Measurements from ENCODE around the gene CUL4A.
"Not testable (repeated sequence)": the region's sequence is repeated elsewhere in the genome, so short reads cannot be mapped to it uniquely, and the experiment has no call there.

CUL4A gene

GRCh38 chr13:113209336-113209758 is at the start of gene CUL4A:
Gene CUL4A (plus strand): TSS chr13:113209613. CDS start chr13:113209628, 15 bp downstream.
- peak; percentile 32 for DNase-seq (ENCODE audit: low read depth)

DNA sequence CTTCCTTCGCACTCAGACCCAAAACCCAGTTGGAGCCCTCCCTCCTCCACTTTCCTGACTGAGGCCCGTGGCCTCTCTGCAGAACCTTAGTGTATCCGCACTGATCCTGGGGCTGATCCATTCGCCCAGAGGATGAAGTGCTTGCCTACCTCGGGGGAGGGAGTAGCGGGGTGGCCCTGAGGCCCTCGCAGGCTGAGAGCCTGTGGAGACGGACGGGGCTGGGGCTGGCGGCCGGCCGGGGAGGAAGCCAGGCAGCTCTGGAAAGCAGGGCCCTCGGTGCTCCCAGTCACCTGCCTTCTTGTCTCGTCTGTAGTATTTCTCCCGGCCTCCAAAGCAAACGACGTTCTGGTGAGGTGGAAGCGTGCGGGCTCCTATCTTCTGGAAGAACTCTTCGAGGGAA is 49.7 kb upstream of the CUL4A start:
- DNase-seq (ENCODE audit: low read depth) = no peak

DNA sequence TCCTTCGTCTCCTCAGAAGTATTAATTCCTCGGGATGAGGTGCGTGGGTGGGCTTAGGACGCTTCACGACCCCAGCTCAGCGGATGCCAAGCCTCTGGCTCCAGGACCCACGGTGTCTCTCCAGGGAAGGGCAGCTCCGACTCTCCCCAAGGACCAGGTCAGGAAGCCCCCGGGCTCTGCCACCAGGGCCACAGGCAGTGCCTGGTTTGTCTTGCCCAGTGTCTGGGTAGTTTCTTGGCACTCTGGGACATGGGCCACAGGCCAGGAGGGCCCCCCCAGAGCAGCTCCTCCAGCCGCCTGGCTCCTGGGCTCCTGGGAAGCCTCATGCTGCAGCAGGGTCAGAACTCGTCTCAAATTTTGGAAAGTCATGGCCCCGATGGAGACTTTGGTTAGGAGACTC is 48.4 kb upstream of the CUL4A start:
- no peak for DNase-seq (ENCODE audit: low read depth)

DNA sequence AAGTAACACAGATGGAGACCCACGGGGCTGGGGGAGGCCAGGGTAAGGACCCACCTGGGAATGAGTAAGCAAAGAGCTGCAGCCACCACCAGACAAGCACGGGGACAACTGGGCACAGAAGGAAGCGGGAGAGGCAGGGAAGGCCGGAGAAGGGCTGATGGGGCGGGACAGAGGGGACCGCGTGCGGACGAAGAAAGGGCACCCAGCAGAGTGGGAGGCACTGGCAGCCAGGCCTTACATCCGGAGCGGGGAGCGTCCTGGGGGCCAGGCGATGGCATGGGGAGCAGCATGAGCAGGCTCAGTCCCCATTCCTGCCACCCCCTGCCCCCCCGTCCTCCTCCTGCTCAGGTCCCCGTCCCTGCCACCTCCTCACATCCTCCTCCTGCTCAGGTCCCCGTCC is 48.0 kb upstream of the CUL4A start:
- no peak for DNase-seq (ENCODE audit: low read depth)

GRCh38 chr13:113161975-113162374 is 47.4 kb upstream of the CUL4A start:
- not testable (repeated sequence) for DNase-seq (ENCODE audit: low read depth)

- no peak for DNase-seq (ENCODE audit: low read depth)
Measured at GRCh38 chr13:113162783-113163685, 46.4 kb upstream of the CUL4A start.

DNA sequence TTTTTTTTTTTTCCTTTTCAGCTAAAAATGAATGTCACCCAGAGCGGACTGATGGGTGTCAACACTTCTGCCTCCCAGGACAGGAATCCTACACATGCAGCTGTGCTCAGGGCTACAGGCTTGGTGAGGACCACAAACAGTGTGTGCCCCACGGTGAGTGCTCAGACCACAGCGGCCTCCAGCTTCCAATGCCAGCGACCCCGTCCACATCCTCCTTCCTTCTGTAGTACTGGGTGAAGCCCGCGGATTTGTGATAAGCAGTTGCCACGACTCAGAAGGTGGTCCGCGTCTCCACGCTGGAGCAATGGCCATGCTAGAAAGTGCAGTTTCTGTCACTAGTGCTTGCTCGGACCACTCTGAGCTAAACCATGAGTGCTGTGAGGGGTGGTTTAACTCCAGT is 44.9 kb upstream of the CUL4A start:
- DNase-seq (ENCODE audit: low read depth) = peak; percentile 51

GRCh38 chr13:113166266-113166665 is 43.1 kb upstream of the CUL4A start:
- no peak for DNase-seq (ENCODE audit: low read depth)

DNA sequence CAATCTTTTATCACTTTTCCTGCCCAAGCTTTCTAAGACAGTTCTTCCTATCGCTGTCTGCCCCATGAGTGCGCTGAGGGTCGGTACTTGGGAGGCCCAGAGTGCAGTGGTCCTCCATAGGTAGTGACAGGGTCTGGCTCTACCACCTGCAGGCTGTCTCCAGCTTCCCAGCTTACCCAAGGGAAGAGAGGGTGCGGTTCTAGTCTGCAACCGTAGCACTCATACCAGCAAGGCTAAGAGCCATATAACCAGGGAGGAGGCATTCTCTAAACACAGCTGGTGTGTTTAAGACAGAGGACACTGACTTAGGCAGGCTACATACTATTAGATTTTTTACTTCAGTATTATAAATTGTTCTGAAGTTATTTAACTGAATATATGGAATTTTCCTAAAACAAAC is 42.7 kb upstream of the CUL4A start:
- DNase-seq (ENCODE audit: low read depth) = no peak

DNA sequence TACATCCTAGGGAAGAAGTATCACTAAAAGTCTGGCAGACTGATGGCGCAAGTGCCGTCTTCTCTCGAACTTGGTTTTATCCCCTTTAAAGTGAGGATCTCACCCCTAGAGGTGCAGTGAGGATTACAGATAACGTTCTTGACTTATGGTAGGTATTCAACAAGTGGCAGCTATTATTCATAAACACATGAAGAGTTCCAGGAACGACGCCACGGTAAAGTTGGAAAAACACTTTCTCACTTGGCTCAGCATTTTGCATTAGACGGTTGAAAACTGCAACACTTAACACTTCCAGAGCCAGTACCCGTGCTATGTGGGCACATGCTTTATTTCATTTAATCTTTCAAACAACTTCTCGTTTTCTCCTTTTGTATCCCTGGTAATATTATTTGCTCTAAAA is 42.3 kb upstream of the CUL4A start:
- DNase-seq (ENCODE audit: low read depth) = no peak

DNA sequence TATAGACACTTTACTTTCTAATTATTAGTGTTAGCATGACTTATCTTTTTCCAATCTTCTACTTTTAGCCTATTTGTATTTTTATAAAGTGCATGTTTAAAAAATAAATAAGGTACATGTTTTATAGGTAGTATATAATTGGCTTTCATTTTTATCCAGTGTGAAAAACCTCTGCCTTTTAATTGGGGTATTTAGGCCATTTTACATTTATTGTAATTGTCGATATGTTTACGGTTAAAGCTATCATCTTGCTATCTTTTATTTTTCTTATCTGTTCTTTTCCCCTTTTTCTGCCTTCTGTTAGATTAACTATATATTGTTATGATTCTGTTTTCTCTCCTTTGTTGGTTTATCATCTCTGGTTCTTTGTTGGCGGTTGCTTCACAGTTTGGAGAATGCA is 41.8 kb upstream of the CUL4A start:
- no peak for DNase-seq (ENCODE audit: low read depth)

GRCh38 chr13:113168211-113168610 is 41.2 kb upstream of the CUL4A start:
- no peak for DNase-seq (ENCODE audit: low read depth)

GRCh38 chr13:113169277-113170272 is 39.8 kb upstream of the CUL4A start:
- DNase-seq (ENCODE audit: low read depth) = no peak

DNA sequence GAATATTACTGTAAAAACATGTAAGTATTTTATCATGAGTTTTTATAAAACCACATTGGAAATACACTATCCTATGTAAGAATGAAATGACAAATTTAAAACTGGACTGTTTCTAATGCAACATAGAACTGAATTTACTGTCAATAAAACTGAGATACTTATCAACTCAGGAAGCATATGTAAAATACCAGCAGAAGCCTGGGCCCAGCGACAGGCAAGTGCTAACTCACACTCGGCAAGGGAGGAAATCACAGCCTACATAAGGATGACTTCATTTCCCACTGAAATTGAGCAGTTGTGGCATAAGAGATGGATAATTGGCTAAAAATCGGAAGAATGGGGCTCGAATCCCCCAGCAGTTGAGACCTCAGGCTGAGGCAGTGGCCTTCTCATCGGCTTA is 38.9 kb upstream of the CUL4A start:
- no peak for DNase-seq (ENCODE audit: low read depth)

GRCh38 chr13:113171250-113172125 is 37.9 kb upstream of the CUL4A start:
- no peak for DNase-seq (ENCODE audit: low read depth)

DNA sequence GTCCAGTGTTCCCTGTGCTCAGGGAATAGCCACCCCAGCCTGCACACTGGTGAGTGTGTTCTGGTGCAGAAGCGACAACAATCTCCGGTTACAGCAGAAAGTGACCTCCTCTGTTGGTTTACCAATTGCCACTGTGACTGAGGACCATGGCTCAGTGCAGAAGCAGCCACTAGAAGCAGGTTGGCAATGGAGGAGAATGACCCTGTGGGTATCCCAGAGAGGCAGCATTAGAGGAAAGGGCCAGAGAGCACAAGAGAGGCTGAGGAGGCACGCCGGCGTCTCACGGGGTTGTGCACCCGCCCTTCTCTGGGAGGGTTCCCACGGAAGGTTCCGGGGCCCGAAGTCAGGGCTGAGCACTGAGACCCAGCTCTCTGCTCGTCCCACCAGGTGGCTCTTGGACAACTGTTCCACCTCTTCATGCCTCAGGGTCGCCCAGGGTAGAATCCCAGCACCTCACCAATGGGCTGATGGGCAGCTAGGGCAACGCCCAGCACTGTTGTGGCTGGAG is 36.9 kb upstream of the CUL4A start:
- no peak for DNase-seq (ENCODE audit: low read depth)

DNA sequence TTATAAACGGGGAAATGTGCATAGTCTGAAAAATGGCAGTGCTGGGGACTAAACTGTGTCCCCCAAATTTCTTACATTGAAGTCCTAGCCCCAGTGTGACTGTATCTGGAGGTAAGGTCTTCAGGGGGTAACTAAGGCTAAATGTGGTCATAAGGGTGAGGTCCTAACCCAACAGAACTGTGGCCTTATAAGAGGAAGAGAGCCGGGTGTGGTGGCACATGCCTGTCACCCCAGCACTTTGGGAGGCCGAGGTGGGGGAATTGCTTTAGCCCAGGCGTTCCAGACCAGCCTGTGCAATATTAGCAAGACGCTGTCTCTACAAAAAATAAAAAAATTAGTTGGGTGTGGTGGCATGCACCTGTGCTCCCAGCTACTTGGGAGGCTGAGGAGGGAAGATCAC is 33.1 kb upstream of the CUL4A start:
- DNase-seq (ENCODE audit: low read depth) = peak; percentile 56

GRCh38 chr13:113176822-113177221 is 32.6 kb upstream of the CUL4A start:
- no peak for DNase-seq (ENCODE audit: low read depth)

GRCh38 chr13:113178070-113178895 is 31.1 kb upstream of the CUL4A start:
- no peak for DNase-seq (ENCODE audit: low read depth)

DNA sequence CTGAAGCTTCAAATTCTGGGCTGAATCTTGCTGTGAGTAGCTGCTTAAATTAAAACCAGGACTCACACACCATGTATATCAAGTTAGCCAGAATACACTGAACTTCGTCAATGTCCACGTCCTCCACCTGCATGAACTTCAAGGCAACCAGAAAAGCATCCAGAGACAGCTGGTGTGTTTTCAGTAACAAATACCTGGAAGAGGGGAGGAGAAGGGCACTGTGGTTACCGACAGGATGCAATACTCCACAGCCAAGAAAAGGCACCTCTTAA is 30.6 kb upstream of the CUL4A start:
- no peak for DNase-seq (ENCODE audit: low read depth)
